Activated CD8-positive, alpha-beta T cell treated with anti-CD3 and anti-CD28 coated beads, Interleukin-2, amount 10 ng/mL, durations not matched to agents 7 days and 5 days (primary cell): ENCODE results near the gene TYW1. TPM values are rescaled to one million over a fixed set of nuclear protein-coding genes. Genes with fewer than 3 reads are reported as not detected.
"Not testable (repeated sequence)": the region's sequence is repeated elsewhere in the genome, so short reads cannot be mapped to it uniquely, and the experiment has no call there.

ENCODE experiments used
- ATAC-seq: fragments of 150-1000 bp; cut with Tn5 transposase; one replicate; pipeline ENCODE4 v1.10.0; 2021; ENCODE audit warnings: moderate library complexity
- CTCF ChIA-PET: fragments of 350-600 bp; sonication (Branson Sonifier 250); formaldehyde crosslinking; loops from one replicate; lab custom pipeline; 2021; ENCODE audit warnings: antibody characterized with exemption; lab: Charles Lee
- POLR2A ChIA-PET: fragments of 350-600 bp; sonication (Branson Sonifier 250); formaldehyde crosslinking; loops from one replicate; lab custom pipeline; 2021; ENCODE audit warnings: antibody characterized with exemption; lab: Charles Lee
- DNase-seq: peaks from one replicate; pipeline ENCODE4 v3.0.0-alpha.2; 2020
- H3K27ac Mint-ChIP-seq: one replicate; pipeline ENCODE4 v1.8.0; 2021; ENCODE audit warnings: mild to moderate bottlenecking, mixed read lengths
- H3K27me3 Mint-ChIP-seq: one replicate; pipeline ENCODE4 v1.8.0; 2021; ENCODE audit warnings: low read depth, mixed read lengths
- H3K36me3 Mint-ChIP-seq: one replicate; pipeline ENCODE4 v1.8.0; 2021; ENCODE audit warnings: low read depth, mixed read lengths
- H3K4me1 Mint-ChIP-seq: one replicate; pipeline ENCODE4 v1.8.0; 2021; ENCODE audit warnings: low read depth, mixed read lengths
- H3K4me3 Mint-ChIP-seq: one replicate; pipeline ENCODE4 v1.8.0; 2021; ENCODE audit warnings: mild to moderate bottlenecking, mixed read lengths
- H3K9me3 Mint-ChIP-seq: one replicate; pipeline ENCODE4 v1.8.0; 2022; ENCODE audit warnings: mixed read lengths; ENCODE audit not compliant: insufficient read depth
- total RNA-seq, 2 experiments: library from RNA; stranded (reverse); gene quantifications; one replicate each; pipeline ENCODE4 v1.2.3, GENCODE V29; 2021

The TYW1 gene
- 10 to 100 TPM; 16.1 to 17.8 TPM for total RNA-seq

DNA sequence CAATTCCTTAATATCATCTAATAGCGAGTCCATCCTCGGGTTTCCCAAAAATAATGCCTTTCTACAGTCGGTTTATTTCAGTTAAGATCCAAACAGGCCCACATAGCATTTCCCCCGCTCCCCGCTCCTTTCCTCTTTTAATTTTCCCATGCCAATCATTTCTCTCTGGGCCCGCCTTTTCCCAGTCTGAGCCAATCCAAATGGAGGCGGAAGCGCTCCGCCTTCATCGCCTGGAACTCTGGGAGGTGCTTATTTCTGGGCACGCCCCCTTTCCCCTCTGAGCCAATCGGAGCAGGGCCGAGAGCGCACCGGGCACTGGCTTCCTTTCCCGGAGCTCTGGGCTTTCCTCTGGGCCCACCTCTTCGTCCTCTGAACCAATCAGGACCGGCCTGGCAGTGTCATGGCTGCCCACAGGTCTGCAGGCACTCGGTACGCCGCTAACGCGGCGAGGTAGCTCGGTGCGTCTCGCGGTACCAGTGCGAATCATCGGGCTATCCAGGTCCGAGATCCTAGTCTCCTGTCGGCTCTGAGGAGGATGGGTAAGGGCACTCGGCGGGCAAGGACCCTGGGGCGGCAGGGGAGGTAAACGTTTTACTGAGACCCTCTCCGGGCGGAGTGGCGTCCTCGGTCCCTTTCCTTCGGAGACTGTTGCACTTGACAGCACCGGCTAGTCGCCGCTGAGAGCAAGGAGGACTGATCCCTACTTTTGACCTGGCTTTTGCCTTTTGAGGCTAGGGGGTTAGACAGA, at the start of gene TYW1:
TSS of gene TYW1 (plus strand) at position 390 of the 748 bp plus-strand sequence. CDS start at position 536, 146 bp downstream.
- not testable (repeated sequence) for H3K27me3 Mint-ChIP-seq, H3K9me3 Mint-ChIP-seq
- POLR2A ChIA-PET, result interaction anchor here (1.1 kb wide), 1 partner anchor 152 kb away, joined by 6 read pairs; no protein-coding TSS in a partner anchor
- CTCF ChIA-PET, result interaction anchor here (1.4 kb wide), 1 partner anchor 152 kb away, joined by 4 read pairs; no protein-coding TSS in a partner anchor
- DNase-seq, result peak; percentile 99
- Mint-ChIP-seq H3K4me3 (peak within 1 kb of the TSS; percentile 99), H3K27ac (peak within 1 kb of the TSS; percentile 99), H3K4me1 (peaks cover 37% of the 10 kb centered on the region), H3K36me3 (peaks cover 26% of the 10 kb centered on the region)
- peak; percentile 94 for ATAC-seq

- POLR2A ChIA-PET, result interaction anchor here (0.6 kb wide), 1 partner anchor 110 kb away, joined by 3 read pairs; no protein-coding TSS in a partner anchor
- Mint-ChIP-seq H3K4me3 (no peak overlapping the region), H3K9me3 (no peaks in the 10 kb centered on the region), H3K4me1 (no peaks in the 10 kb centered on the region), H3K36me3 (peaks cover 49% of the 10 kb centered on the region), H3K27me3 (no peaks in the 10 kb centered on the region), H3K27ac (no peak overlapping the region)
- no peak for DNase-seq
- no peak for ATAC-seq
- CTCF ChIA-PET, result no interaction called here
Observed at GRCh38 chr7:66948480-66949109, 48.0 kb upstream of the TYW1 start.

GRCh38 chr7:66950311-66950710, 46.3 kb upstream of the TYW1 start:
- DNase-seq, result no peak
- ChIA-PET CTCF (no interaction called here), POLR2A (no interaction called here)
- Mint-ChIP-seq H3K36me3 (peaks cover 45% of the 10 kb centered on the region), H3K4me1 (no peaks in the 10 kb centered on the region), H3K27me3 (no peaks in the 10 kb centered on the region), H3K4me3 (no peak overlapping the region), H3K9me3 (no peaks in the 10 kb centered on the region), H3K27ac (no peak overlapping the region)
- ATAC-seq, result no peak

DNA sequence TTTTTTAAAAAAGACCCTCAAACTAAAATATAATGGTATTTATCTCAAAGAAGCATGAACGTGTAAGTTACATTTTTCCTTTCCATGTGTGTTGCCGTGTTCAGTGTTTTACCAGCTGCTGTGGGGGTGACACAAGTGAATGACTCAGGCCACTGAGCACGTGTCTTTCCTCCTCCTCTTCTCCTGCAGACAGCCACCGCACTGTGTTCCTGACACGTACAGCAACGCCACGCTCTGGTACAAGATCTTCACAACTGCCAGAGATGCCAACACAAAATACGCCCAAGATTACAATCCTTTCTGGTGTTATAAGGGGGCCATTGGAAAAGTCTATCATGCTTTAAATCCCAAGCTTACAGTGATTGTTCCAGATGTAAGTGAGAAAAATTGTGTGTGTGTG, 45.9 kb upstream of the TYW1 start:
- H3K4me3 Mint-ChIP-seq, result no peak overlapping the region
- no peak overlapping the region for H3K27ac Mint-ChIP-seq
- H3K36me3 Mint-ChIP-seq, result peaks cover 44% of the 10 kb centered on the region
- H3K9me3 Mint-ChIP-seq, result no peaks in the 10 kb centered on the region
- ChIA-PET POLR2A (no interaction called here), CTCF (no interaction called here)
- DNase-seq (no peak), ATAC-seq (no peak)
- H3K4me1 Mint-ChIP-seq, result no peaks in the 10 kb centered on the region
- H3K27me3 Mint-ChIP-seq, result no peaks in the 10 kb centered on the region

GRCh38 chr7:66952343-66953043, 44.1 kb upstream of the TYW1 start:
- Mint-ChIP-seq H3K4me3 (no peak overlapping the region), H3K9me3 (no peaks in the 10 kb centered on the region), H3K4me1 (no peaks in the 10 kb centered on the region), H3K36me3 (peaks cover 54% of the 10 kb centered on the region), H3K27me3 (no peaks in the 10 kb centered on the region), H3K27ac (no peak overlapping the region)
- ChIA-PET POLR2A (no interaction called here), CTCF (no interaction called here)
- ATAC-seq (no peak), DNase-seq (no peak)

DNA sequence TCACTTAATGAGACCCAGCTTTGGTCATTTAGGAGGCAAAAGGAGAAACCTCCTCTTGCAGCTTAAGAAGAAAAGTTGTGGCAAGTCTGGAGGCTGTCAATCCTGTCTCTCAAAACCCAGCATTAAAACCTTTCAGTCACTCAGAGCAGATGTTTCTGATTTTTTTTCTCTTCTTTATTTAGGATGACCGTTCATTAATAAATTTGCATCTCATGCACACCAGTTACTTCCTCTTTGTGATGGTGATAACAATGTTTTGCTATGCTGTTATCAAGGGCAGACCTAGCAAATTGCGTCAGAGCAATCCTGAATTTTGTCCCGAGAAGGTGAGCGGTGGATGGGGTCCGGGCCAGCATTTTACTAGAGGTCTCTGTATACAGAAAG, 43.6 kb upstream of the TYW1 start:
- Mint-ChIP-seq H3K36me3 (peaks cover 52% of the 10 kb centered on the region), H3K27me3 (no peaks in the 10 kb centered on the region), H3K9me3 (no peaks in the 10 kb centered on the region), H3K4me1 (no peaks in the 10 kb centered on the region), H3K4me3 (no peak overlapping the region), H3K27ac (no peak overlapping the region)
- CTCF ChIA-PET, result no interaction called here
- POLR2A ChIA-PET, result no interaction called here
- DNase-seq (no peak), ATAC-seq (no peak)

- ChIA-PET CTCF (no interaction called here), POLR2A (no interaction called here)
- no peak overlapping the region for H3K4me3 Mint-ChIP-seq
- H3K36me3 Mint-ChIP-seq, result peaks cover 48% of the 10 kb centered on the region
- no peak for ATAC-seq
- H3K27ac Mint-ChIP-seq, result no peak overlapping the region
- no peaks in the 10 kb centered on the region for H3K27me3 Mint-ChIP-seq
- no peak for DNase-seq
- H3K4me1 Mint-ChIP-seq, result no peaks in the 10 kb centered on the region
- no peaks in the 10 kb centered on the region for H3K9me3 Mint-ChIP-seq
Observed at GRCh38 chr7:66957595-66958290, 38.9 kb upstream of the TYW1 start.

DNA sequence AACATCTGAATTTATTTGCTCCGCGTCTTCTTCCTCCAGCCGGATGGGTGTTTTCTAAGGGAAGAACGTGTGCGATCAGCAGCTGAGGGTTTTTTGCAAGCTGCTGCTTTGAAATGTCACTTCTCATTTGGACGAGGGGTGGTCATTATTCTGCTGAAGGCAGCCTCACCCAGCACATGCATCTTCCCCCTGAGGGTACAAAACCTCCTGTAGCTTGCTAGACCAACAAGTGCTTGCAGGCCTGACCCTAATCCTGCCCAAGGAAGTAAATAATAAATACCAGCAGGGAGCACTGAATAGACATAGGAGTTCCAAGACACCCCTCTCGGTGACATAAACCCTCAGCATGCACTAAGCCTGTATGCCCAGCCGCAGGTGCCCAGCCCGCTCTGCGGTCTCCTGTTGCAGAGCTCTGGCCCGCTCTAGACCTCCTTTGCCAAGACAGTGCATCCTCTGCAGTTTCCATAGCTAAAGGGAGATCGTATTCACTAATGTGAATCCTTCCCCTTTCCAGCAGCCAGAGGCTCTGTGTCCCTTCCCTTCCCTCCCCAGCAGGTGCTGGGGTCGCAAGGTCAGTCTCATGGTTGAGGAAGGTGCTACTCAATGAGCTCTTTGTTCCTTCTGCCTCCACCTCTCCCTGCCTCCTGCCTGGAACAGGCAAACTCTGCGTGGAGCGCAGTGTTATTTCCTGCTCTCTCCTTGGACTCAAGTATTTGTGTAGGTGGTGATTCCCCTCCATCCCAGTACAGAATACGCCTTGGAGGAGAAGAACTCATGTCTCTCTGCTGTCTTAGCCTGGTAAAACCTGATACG, 37.9 kb upstream of the TYW1 start:
- ChIA-PET CTCF (no interaction called here), POLR2A (no interaction called here)

GRCh38 chr7:66960192-66960591, 36.4 kb upstream of the TYW1 start:
- no peaks in the 10 kb centered on the region for H3K27me3 Mint-ChIP-seq
- POLR2A ChIA-PET, result no interaction called here
- H3K36me3 Mint-ChIP-seq, result peaks cover 33% of the 10 kb centered on the region
- no peaks in the 10 kb centered on the region for H3K4me1 Mint-ChIP-seq
- H3K27ac Mint-ChIP-seq, result no peak overlapping the region
- CTCF ChIA-PET, result no interaction called here
- DNase-seq, result no peak
- H3K4me3 Mint-ChIP-seq, result no peak overlapping the region
- no peak for ATAC-seq
- H3K9me3 Mint-ChIP-seq, result no peaks in the 10 kb centered on the region

More for the DNA sequence above, 37.9 kb upstream of the TYW1 start:
- no peak for DNase-seq
- H3K27ac Mint-ChIP-seq, result no peak overlapping the region
- no peaks in the 10 kb centered on the region for H3K27me3 Mint-ChIP-seq
- H3K36me3 Mint-ChIP-seq, result peaks cover 39% of the 10 kb centered on the region
- H3K4me3 Mint-ChIP-seq, result no peak overlapping the region
- no peaks in the 10 kb centered on the region for H3K4me1 Mint-ChIP-seq
- ATAC-seq, result no peak
- no peaks in the 10 kb centered on the region for H3K9me3 Mint-ChIP-seq

- no peaks in the 10 kb centered on the region for H3K27me3 Mint-ChIP-seq
- ATAC-seq, result no peak
Observed at GRCh38 chr7:66961096-66961495, 35.5 kb upstream of the TYW1 start.

DNA sequence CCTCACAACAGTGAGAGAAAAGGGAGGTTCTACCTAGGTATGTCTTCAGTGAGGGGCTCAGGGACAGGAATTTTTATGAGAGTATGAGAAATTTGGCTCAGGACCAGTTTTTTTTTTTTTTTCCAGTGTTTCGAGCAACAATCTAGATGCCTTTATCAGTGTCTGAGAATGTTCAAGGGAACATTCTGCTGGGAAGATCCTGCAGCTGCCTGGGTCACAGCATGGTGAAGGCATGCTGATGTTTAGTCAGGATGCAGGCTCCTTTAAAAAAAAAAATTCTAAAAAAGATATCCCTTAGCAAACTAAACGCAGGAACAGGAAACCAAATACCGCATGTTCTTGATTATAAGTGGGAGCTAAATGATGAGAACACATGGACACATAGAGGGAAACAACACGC, 32.2 kb upstream of the TYW1 start:
- no peak for DNase-seq
- H3K4me1 Mint-ChIP-seq, result no peaks in the 10 kb centered on the region
- no peak overlapping the region for H3K4me3 Mint-ChIP-seq
- POLR2A ChIA-PET, result no interaction called here
- ATAC-seq, result no peak
- no peaks in the 10 kb centered on the region for H3K9me3 Mint-ChIP-seq
- CTCF ChIA-PET, result no interaction called here
- H3K36me3 Mint-ChIP-seq, result peaks cover 8% of the 10 kb centered on the region
- H3K27ac Mint-ChIP-seq, result no peak overlapping the region
- H3K27me3 Mint-ChIP-seq, result no peaks in the 10 kb centered on the region

More at GRCh38 chr7:66961096-66961495, 35.5 kb upstream of the TYW1 start:
- Mint-ChIP-seq H3K27ac (peak overlapping the region; percentile 30), H3K9me3 (no peaks in the 10 kb centered on the region), H3K4me1 (no peaks in the 10 kb centered on the region), H3K4me3 (no peak overlapping the region), H3K36me3 (peaks cover 31% of the 10 kb centered on the region)
- ChIA-PET CTCF (no interaction called here), POLR2A (no interaction called here)
- no peak for DNase-seq
